Upper lobe of left lung (tissue), 4 donors: Measurements from ENCODE around the gene NUTF2.

Experiments
- EP300 ChIP-seq, 4 donors: sonication (generic); formaldehyde crosslinking; IDR thresholded peaks; one replicate each; pipeline ENCODE4 v1.5.1; 2017; ENCODE audit warnings: antibody characterized with exemption in 4 of 4, control low read depth in 2 of 4
- POLR2A ChIP-seq, 4 donors: fragments of 450-650 bp; IDR thresholded peaks; one replicate each; pipeline ENCODE4 v1.5.1; 2016 to 2017; ENCODE audit warnings: antibody characterized with exemption in 4 of 4, mild to moderate bottlenecking in 2 of 4
- POLR2AphosphoS5 ChIP-seq, 2 donors: sonication (generic); formaldehyde crosslinking; IDR thresholded peaks; one replicate each; pipeline ENCODE4 v1.5.1; 2017; ENCODE audit warnings: antibody characterized with exemption in 2 of 2
- TF ChIP-seq, protein P1 (sequence below), 6 experiments: fragments of 450-650 bp in 4 of 6; fragments of 200-600 bp in 2 of 6; sonication (generic) in 2 of 6; IDR thresholded peaks; one replicate each; pipeline ENCODE4 v1.5.1; 2016 to 2019; ENCODE audit warnings: antibody characterized with exemption in 6 of 6

DNA sequence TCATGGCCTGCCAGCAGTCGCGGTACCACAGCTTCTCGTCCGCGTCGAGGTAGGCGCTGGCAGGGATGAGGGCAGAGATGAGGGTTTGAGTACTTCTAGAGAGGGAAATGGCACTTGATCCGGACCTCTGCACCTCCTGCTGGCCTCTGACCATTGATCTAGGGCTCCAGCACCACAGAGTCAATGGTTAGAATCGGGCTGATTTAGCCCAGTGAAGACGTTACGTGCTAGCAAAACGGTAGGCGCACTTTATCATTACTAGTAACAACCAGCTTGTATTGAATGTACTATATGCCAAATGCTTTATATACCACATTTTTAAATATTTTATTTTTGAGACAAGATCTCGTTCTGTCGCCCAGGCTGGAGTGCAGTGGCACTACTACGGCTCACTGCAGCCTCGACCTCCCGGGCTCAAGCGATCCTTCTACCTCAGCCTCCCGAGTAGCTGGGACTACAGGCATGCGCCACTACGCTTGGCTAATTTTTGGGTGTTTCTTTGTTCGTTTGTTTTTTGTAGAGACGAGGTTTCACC lies 39.5 kb upstream of the NUTF2 start:
- TF ChIP-seq POLR2AphosphoS5 (IDR thresholded peaks at IDR 0.05) (no peak), POLR2A (IDR thresholded peaks at IDR 0.05) (no peak), EP300 (IDR thresholded peaks at IDR 0.05) (no peak)
- TF ChIP-seq, protein P1, sequence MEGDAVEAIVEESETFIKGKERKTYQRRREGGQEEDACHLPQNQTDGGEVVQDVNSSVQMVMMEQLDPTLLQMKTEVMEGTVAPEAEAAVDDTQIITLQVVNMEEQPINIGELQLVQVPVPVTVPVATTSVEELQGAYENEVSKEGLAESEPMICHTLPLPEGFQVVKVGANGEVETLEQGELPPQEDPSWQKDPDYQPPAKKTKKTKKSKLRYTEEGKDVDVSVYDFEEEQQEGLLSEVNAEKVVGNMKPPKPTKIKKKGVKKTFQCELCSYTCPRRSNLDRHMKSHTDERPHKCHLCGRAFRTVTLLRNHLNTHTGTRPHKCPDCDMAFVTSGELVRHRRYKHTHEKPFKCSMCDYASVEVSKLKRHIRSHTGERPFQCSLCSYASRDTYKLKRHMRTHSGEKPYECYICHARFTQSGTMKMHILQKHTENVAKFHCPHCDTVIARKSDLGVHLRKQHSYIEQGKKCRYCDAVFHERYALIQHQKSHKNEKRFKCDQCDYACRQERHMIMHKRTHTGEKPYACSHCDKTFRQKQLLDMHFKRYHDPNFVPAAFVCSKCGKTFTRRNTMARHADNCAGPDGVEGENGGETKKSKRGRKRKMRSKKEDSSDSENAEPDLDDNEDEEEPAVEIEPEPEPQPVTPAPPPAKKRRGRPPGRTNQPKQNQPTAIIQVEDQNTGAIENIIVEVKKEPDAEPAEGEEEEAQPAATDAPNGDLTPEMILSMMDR (IDR thresholded peaks at IDR 0.05): peak in 1 of 6 experiments; percentile 43
